Erythroblast (primary cell): Measurements from ENCODE around the gene ANKS3.

ENCODE experiments used
- DNase-seq, 2 experiments: peaks; one replicate each; lab custom pipeline; 2025; lab: John Stamatoyannopoulos, UW
- GATA1 ChIP-seq: IDR thresholded peaks from 2 replicates; pipeline ENCODE4 v1.6.1; 2011; ENCODE audit warnings: low read depth, mild to moderate bottlenecking, control low read depth, low read length, moderate library complexity
- POLR2A ChIP-seq: IDR thresholded peaks from 2 replicates; pipeline ENCODE4 v1.6.1; 2011; ENCODE audit warnings: mild to moderate bottlenecking, low read length

ANKS3 gene

DNA sequence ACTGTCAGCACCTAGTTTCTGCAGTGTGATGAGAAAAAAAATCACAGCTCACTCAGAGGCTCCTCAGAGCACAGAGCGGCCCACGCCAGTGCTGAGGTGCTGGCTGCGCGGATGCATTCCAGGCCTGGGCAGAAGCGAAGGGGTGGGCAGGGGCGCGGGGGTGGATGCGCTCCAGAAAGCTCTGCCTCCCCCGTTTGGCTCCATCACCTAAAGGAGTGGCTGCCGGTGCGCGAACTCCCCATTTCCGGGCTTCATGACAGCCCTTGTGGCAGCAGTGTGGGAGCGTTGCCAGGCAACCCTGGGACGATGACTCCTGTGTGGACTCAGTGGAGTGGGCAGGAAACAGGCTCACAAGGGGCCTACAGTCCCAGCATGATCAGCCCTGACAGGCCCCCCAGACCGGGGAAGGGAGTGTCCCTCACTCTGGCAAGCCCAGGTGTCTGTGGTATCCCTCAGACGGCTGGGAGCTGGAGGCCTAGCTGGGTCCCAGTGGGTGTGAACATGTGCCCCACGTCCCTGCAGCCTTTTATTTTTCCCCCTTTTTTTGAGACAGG, 73.5 kb downstream of the ANKS3 start:
- TF ChIP-seq GATA1 (no peak), POLR2A (no peak)
- no peak for DNase-seq

- no peak for DNase-seq
- TF ChIP-seq GATA1 (no peak), POLR2A (no peak)
These were observed 74.4 kb downstream of the ANKS3 start for GRCh38 chr16:4659363-4660353.

GRCh38 chr16:4656695-4657686, 77.1 kb downstream of the ANKS3 start:
- no peak for TF ChIP-seq GATA1
- TF ChIP-seq POLR2A: no peak
- DNase-seq: no peak

DNA sequence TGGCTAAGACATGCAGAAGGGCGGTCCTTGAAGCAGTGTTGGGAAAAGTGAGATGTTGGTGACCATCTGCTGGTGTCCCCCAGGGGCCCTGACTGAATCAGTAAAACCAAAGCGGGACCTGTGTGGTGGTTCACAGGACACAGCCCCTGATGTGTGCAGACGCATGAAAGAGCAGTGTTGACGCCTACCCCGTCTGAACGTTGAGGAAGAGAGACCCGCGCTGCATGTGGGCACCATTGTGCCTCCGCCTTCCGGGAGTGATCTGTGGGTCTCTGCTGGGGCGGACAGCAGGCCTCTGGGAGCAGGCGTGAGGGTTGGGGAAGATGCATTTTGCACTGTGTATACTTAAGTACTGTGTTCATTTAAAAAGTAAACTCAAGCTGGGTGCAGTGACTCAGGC, 77.8 kb downstream of the ANKS3 start:
- DNase-seq: no peak
- no peak for TF ChIP-seq GATA1
- no peak for TF ChIP-seq POLR2A

DNA sequence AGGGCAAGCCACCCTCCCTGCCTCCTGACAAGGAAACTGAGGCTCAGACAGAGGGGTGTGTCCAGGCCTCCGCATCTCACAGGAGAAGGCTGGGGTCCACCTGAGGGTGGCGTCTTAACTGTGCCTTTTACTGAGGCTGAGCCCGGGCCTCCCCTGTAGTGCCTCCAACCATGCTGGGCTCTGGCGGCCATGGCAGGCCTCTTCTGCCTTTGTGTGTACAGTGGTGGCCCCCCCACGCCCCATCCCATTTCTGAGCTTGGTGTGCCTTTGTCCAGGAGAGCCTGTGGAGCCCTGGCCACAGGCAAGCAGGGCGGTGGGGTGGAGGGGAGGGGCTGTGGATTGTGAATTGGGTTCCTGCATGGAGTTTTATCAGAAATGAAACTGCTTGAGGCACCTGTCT, 78.3 kb downstream of the ANKS3 start:
- TF ChIP-seq GATA1 (no peak), POLR2A (no peak)
- no peak for DNase-seq

GRCh38 chr16:4654964-4655590, 79.0 kb downstream of the ANKS3 start:
- TF ChIP-seq POLR2A (no peak), GATA1 (no peak)
- DNase-seq: no peak

DNA sequence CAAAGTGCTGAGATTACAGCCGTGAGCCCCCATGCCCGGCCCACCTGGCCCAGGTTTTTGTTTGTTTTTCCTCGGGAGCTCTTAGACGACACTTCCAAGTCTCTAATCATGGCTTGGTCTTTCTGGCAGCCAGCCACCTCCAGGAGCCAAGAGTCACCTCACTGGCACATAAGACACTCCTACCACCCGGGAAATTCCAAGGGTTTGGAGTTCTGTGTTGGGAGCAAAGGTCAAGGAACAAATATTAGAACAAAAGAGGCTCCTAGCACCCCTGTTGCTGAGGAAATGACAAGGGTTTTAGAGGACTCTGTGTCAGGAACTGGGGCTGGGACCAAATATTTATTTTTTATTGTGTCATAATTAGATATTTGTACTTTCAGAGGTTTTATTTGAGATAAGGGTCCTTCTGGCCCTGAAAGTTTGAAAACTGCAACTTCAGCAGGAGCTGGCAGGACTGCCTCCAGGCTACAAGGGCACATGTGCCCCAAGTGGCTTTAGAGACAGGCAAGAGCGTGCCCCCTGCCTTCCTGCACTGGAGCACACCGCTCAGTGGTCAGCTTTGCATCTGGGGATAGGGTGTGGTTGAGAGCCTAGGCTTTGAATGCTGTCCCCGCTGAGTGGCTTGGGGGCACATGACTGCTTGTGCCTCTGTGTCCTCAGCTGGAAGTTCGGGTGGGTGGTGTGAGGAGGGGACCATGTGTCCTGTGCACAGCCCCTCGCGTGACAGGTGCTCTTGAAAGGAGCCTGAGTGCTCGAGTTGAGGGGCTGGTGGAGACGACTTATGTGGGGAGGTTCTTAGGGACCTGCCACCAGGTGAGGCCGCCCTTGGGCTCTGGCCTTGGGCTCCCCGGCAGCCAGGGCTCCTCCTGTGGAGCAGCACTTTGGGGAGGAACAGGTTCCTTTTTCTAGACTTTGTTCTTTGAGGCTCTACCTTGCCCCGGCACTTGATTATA, 79.8 kb downstream of the ANKS3 start:
- TF ChIP-seq POLR2A: no peak
- TF ChIP-seq GATA1: no peak
- no peak for DNase-seq

DNA sequence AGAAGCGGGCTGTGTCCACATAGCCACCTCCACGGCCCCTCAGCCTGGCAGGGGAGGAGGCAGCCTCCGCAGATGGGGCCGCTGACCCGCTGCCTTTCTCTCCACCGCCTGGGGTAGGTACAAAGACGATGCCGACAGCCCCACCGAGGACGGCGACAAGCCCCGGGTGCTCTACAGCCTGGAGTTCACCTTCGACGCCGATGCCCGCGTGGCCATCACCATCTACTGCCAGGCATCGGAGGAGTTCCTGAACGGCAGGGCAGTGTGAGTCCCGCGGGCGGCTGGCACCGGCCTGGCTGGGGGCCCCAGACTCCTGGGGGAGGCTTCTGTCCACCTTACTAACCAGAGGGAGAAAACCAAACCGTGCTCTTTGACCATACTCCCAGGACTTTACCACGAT, 81.5 kb downstream of the ANKS3 start:
- no peak for DNase-seq
- no peak for TF ChIP-seq GATA1
- no peak for TF ChIP-seq POLR2A

DNA sequence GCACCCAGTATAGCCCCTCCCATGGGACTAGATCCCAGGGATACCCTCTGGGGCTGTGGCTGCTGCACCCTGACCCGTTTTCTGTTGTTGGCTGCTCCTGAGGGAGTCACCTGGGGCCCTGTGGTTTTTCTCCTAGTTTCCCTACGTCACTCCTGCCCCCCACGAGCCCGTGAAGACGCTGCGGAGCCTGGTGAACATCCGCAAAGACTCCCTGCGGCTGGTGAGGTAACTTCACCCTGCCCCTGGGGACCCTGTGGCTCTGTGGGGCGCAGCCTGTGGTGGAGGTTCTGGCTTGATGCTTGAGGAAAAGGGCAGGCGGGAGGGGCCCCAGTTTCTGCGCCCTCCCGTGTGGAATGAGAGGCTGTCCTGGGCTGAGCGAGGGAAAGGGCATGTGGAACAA, 82.2 kb downstream of the ANKS3 start:
- DNase-seq: no peak
- no peak for TF ChIP-seq GATA1
- TF ChIP-seq POLR2A: no peak

GRCh38 chr16:4650443-4651074, 83.5 kb downstream of the ANKS3 start:
- peak; percentile 86 to 87 for DNase-seq

DNA sequence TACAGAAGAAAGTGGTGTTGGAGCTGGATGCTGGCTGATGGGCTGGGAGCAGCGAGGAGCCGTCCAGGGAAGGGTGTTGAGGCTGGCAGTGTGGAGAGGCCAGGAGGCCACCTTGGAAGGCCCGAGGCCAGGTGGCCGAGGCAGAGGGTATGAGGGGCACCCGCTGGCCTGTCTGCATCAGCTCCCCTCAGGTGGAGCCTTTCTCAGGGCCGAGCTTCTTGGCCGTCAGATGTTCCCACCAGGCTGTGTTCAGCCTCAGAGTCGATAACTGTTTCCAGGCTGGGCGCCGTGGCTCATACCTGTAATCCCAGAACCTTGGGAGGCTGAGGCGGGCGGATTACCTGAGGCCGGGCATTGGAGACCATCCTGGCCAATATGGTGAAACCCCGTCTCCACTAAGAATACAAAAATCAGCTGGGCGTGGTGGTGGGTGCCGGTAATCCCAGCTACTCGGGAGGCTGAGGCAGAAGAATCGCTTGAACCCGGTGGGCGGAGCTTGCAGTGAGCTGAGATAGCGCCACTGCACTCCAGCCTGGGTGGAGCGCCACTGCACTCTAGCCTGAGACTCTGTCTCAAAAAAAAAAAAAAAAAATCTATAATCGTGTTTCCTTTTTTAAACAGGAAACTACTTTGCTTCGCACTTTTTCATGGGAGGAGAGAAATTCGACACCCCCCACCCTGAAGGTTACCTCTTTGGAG, 84.2 kb downstream of the ANKS3 start:
- DNase-seq: peak; percentile 36 to 43
- TF ChIP-seq GATA1 (no peak), POLR2A (no peak)

DNA sequence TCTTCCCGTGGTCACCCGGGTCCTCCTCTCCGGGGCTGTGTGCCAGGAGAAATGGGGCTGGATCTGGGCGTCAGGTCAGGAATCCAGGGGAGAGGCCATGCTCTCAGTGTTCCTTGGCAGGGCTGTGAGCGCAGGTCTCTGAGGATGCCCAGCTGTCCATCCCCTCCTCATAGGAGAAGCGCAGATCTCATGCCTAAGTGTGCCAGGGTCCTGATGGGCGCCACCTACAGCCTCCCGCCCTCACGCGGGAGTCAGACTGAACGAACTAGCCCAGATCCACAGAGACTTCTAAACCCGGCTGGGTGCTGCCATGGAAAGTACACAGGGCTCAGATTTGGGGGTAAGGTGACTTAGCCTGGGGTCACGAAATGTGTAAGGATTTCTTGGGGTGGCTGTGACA, 85.2 kb downstream of the ANKS3 start:
- no peak for DNase-seq
- TF ChIP-seq POLR2A: no peak
- TF ChIP-seq GATA1: no peak
